Astrocyte (in vitro differentiated cells and primary cell): Measurements from ENCODE around the gene ADCY2.

Experiments used
- EZH2 ChIP-seq: IDR thresholded peaks from 2 replicates; pipeline ENCODE4 v1.6.1; 2012; ENCODE audit warnings: mild to moderate bottlenecking, low read length, inconsistent platforms; ENCODE audit not compliant: insufficient read depth
- TF ChIP-seq, protein P1 (sequence below): IDR thresholded peaks from 2 replicates; pipeline ENCODE4 v1.5.1; 2011; ENCODE audit warnings: low read depth, mild to moderate bottlenecking, inconsistent platforms, low read length, moderate library complexity; ENCODE audit not compliant: insufficient read depth

DNA sequence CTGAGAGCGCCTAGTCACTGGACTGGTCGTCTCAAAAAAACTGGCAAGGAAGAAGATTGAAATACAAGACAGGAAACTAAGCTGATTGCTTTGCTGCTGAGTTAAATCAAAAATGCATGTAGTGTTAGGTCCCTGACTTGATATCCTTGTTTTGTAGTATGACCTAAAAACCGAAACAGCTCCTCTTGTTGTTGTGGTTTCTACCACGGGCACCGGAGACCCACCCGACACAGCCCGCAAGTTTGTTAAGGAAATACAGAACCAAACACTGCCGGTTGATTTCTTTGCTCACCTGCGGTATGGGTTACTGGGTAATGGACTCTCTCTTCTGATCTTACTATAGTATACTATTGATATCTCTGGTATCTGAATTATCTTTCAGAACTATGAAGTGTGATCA lies 477.3 kb downstream of the ADCY2 start:
- TF ChIP-seq, protein P1, sequence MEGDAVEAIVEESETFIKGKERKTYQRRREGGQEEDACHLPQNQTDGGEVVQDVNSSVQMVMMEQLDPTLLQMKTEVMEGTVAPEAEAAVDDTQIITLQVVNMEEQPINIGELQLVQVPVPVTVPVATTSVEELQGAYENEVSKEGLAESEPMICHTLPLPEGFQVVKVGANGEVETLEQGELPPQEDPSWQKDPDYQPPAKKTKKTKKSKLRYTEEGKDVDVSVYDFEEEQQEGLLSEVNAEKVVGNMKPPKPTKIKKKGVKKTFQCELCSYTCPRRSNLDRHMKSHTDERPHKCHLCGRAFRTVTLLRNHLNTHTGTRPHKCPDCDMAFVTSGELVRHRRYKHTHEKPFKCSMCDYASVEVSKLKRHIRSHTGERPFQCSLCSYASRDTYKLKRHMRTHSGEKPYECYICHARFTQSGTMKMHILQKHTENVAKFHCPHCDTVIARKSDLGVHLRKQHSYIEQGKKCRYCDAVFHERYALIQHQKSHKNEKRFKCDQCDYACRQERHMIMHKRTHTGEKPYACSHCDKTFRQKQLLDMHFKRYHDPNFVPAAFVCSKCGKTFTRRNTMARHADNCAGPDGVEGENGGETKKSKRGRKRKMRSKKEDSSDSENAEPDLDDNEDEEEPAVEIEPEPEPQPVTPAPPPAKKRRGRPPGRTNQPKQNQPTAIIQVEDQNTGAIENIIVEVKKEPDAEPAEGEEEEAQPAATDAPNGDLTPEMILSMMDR: no peak
- no peak for TF ChIP-seq EZH2
